ENCODE measurements around the gene EBF3.

- TF ChIP-seq CTCF (IDR thresholded peaks at IDR 0.05) (no peak), POLR2AphosphoS5 (IDR thresholded peaks at IDR 0.05) (no peak), EP300 (IDR thresholded peaks at IDR 0.05) (no peak)
Observed at GRCh38 chr10:129814681-129815646, 149.1 kb downstream of the EBF3 start.

Measured in suprapubic skin (tissue), 4 donors.